H1 (cell line): ENCODE measurements around the gene CCDC148. TPM values are rescaled to one million over a fixed set of nuclear protein-coding genes. Genes with fewer than 3 reads are reported as not detected.

Experiments
- CTCF ChIA-PET: fragments of 300-600 bp; sonication (Branson Sonifier 250); formaldehyde crosslinking; loops from one replicate; lab custom pipeline; 2021; ENCODE audit not compliant: partially characterized antibody; lab: Charles Lee
- POLR2A ChIA-PET: fragments of 300-600 bp; sonication (Branson Sonifier 250); formaldehyde crosslinking; loops from one replicate; lab custom pipeline; 2021; ENCODE audit warnings: inconsistent platforms; ENCODE audit not compliant: partially characterized antibody; lab: Charles Lee
- DNase-seq, 2 experiments: peaks; one replicate each; pipeline versions ENCODE4 v3.0.0 to v3.0.0-alpha.2; 2010 to 2022; ENCODE audit warnings: low spot score in 2 of 2, low read depth in 1 of 2, mixed read lengths in 1 of 2
- FAIRE-seq: peaks from 2 replicates; lab custom pipeline; 2011; peaks lifted over from hg19 to GRCh38; lab: Jason Lieb, UNC
- H2AFZ ChIP-seq: 2 replicates; pipeline ENCODE4 v1.8.1; 2012; ENCODE audit warnings: low read length, inconsistent platforms
- H2AK5ac ChIP-seq: 2 replicates; pipeline ENCODE4 v1.6.1; 2013; ENCODE audit warnings: low read depth, low read length
- H2BK120ac ChIP-seq: replicated peaks from 2 replicates; pipeline ENCODE3; 2013; ENCODE audit warnings: low read depth, low read length, inconsistent platforms
- H2BK12ac ChIP-seq: 2 replicates; pipeline ENCODE4 v1.6.1; 2013; ENCODE audit warnings: low read depth, low read length
- H2BK15ac ChIP-seq: 2 replicates; pipeline ENCODE4 v1.6.1; 2013; ENCODE audit warnings: low read length
- H2BK20ac ChIP-seq: 2 replicates; pipeline ENCODE4 v1.6.1; 2013; ENCODE audit warnings: low read length
- H2BK5ac ChIP-seq: 2 replicates; pipeline ENCODE4 v1.6.1; 2013; ENCODE audit warnings: low read depth, low read length
- H3K14ac ChIP-seq: 2 replicates; pipeline ENCODE4 v1.6.1; 2013; ENCODE audit warnings: inconsistent platforms; ENCODE audit not compliant: insufficient read length
- H3K18ac ChIP-seq: 2 replicates; pipeline ENCODE4 v1.6.1; 2013; ENCODE audit warnings: low read length; ENCODE audit errors: extremely low read depth
- H3K23ac ChIP-seq: 2 replicates; pipeline ENCODE4 v1.6.1; 2013; ENCODE audit warnings: inconsistent platforms; ENCODE audit not compliant: insufficient read length
- H3K23me2 ChIP-seq: 2 replicates; pipeline ENCODE4 v1.6.1; 2013; ENCODE audit warnings: low read depth, low read length
- H3K27ac ChIP-seq: 2 replicates; pipeline ENCODE4 v1.6.1; 2011; ENCODE audit warnings: low read depth, low read length, inconsistent platforms
- H3K27me3 ChIP-seq, 4 experiments: replicated peaks in 1 of 4; 1 replicate in 1 of 4; 2 replicates in 3 of 4; pipeline versions ENCODE4 v1.6.1 to v1.8.1; 2011 to 2013; ENCODE audit warnings: low read length in 3 of 4, mild to moderate bottlenecking in 3 of 4, inconsistent platforms in 2 of 4, mixed read lengths in 2 of 4, moderate library complexity in 1 of 4; ENCODE audit not compliant: control insufficient read depth in 3 of 4, insufficient read depth in 3 of 4; ENCODE audit errors: extremely low read depth in 1 of 4
- H3K36me3 ChIP-seq, 4 experiments: 2 replicates each; pipeline versions ENCODE4 v1.6.1 to v1.8.1; 2011 to 2013; ENCODE audit warnings: mild to moderate bottlenecking in 4 of 4, low read length in 3 of 4, moderate library complexity in 2 of 4, control low read depth in 1 of 4, inconsistent platforms in 1 of 4; ENCODE audit not compliant: insufficient read depth in 4 of 4, control insufficient read depth in 2 of 4
- H3K4ac ChIP-seq: replicated peaks from 2 replicates; pipeline ENCODE3; 2013; ENCODE audit warnings: low read length, low read depth, mixed read lengths, inconsistent platforms; ENCODE audit not compliant: insufficient read length
- H3K4me1 ChIP-seq, 4 experiments: replicated peaks in 1 of 4; 1 replicate in 1 of 4; 2 replicates in 3 of 4; pipeline versions ENCODE4 v1.6.1 to v1.8.1; 2011 to 2013; ENCODE audit warnings: low read length in 3 of 4, inconsistent platforms in 2 of 4, mixed read lengths in 1 of 4; ENCODE audit not compliant: insufficient read depth in 4 of 4, control insufficient read depth in 3 of 4
- H3K4me2 ChIP-seq, 2 experiments: 2 replicates each; pipeline versions ENCODE4 v1.6.1 to v1.8.1; 2011 to 2013; ENCODE audit warnings: low read depth in 2 of 2, low read length in 2 of 2, control low read depth in 1 of 2, inconsistent platforms in 1 of 2, mild to moderate bottlenecking in 1 of 2; ENCODE audit not compliant: insufficient read depth in 1 of 2
- H3K4me3 ChIP-seq, 4 experiments: fragments of 200-600, 300-600 bp in 1 of 4; sonication (generic), shearing (Covaris generic), sonication (Bioruptor Twin) in 1 of 4; 2 replicates each; pipeline versions ENCODE4 v1.5.1 to v1.8.1; 2011 to 2016; ENCODE audit warnings: low read length in 4 of 4, low read depth in 3 of 4, control low read depth in 2 of 4, inconsistent platforms in 2 of 4, mild to moderate bottlenecking in 2 of 4, mixed read lengths in 1 of 4, moderate library complexity in 1 of 4; ENCODE audit not compliant: insufficient read depth in 2 of 4; ENCODE audit errors: extremely low read depth in 1 of 4
- H3K56ac ChIP-seq: replicated peaks from 2 replicates; pipeline ENCODE3; 2013; ENCODE audit warnings: low read depth, mild to moderate bottlenecking, mixed read lengths, low read length, inconsistent platforms; ENCODE audit not compliant: insufficient read length
- H3K79me1 ChIP-seq: 2 replicates; pipeline ENCODE4 v1.6.1; 2013; ENCODE audit warnings: low read depth, low read length, control low read depth
- H3K79me2 ChIP-seq, 2 experiments: 2 replicates each; pipeline versions ENCODE4 v1.6.1 to v1.8.1; 2012 to 2013; ENCODE audit warnings: low read length in 2 of 2, mild to moderate bottlenecking in 2 of 2, inconsistent platforms in 1 of 2; ENCODE audit not compliant: insufficient read depth in 2 of 2, control insufficient read depth in 1 of 2
- H3K9ac ChIP-seq, 4 experiments: replicated peaks in 1 of 4; 1 replicate in 1 of 4; 2 replicates in 3 of 4; pipeline versions ENCODE4 v1.6.1 to v1.8.1; 2011 to 2013; ENCODE audit warnings: low read depth in 3 of 4, low read length in 3 of 4, control low read depth in 2 of 4, mild to moderate bottlenecking in 2 of 4, moderate library complexity in 2 of 4, inconsistent platforms in 1 of 4; ENCODE audit errors: extremely low read depth in 1 of 4
- H3K9me3 ChIP-seq, 2 experiments: 2 replicates each; pipeline versions ENCODE4 v1.6.1 to v1.8.1; 2012 to 2013; ENCODE audit warnings: mild to moderate bottlenecking in 2 of 2, moderate library complexity in 2 of 2, control low read depth in 1 of 2, inconsistent platforms in 1 of 2, low read depth in 1 of 2, low read length in 1 of 2, mixed read lengths in 1 of 2; ENCODE audit not compliant: insufficient read depth in 2 of 2
- H4K20me1 ChIP-seq, 2 experiments: replicated peaks in 1 of 2; 2 replicates each; pipeline versions ENCODE3 to v1.8.1; 2011 to 2013; ENCODE audit warnings: inconsistent platforms in 2 of 2, low read length in 2 of 2, mild to moderate bottlenecking in 1 of 2; ENCODE audit not compliant: insufficient read depth in 2 of 2, control insufficient read depth in 1 of 2
- H4K5ac ChIP-seq: 2 replicates; pipeline ENCODE4 v1.6.1; 2013; ENCODE audit warnings: low read length, low read depth, mixed read lengths, inconsistent platforms; ENCODE audit not compliant: insufficient read length
- H4K8ac ChIP-seq: 2 replicates; pipeline ENCODE4 v1.8.0; 2013; ENCODE audit warnings: mild to moderate bottlenecking, moderate library complexity, low read length, inconsistent platforms; ENCODE audit not compliant: insufficient read depth; ENCODE audit errors: extremely low read depth
- H4K91ac ChIP-seq: replicated peaks from 2 replicates; pipeline ENCODE3; 2013; ENCODE audit warnings: low read length, mixed read lengths, inconsistent platforms; ENCODE audit not compliant: insufficient read length
- ATF3 ChIP-seq: IDR thresholded peaks from 2 replicates; pipeline ENCODE4 v1.6.1; 2011; ENCODE audit warnings: low read depth, mild to moderate bottlenecking, low read length; ENCODE audit not compliant: insufficient read depth
- BACH1 ChIP-seq: IDR thresholded peaks from 2 replicates; pipeline ENCODE4 v1.6.1; 2012; ENCODE audit warnings: low read length, improper control_type of control experiment
- BCL11A ChIP-seq, 2 experiments: IDR thresholded peaks; one replicate each; pipeline ENCODE4 v1.6.1; 2011; ENCODE audit warnings: low read depth in 2 of 2, low read length in 2 of 2, mild to moderate bottlenecking in 2 of 2
- CBX8 ChIP-seq: fragments of 300-800, 300-1000 bp; sonication (generic); IDR thresholded peaks from 2 replicates; pipeline ENCODE4 v1.7.1; 2016; ENCODE audit warnings: low read depth, low read length, borderline replicate concordance
- CHD1 ChIP-seq: IDR thresholded peaks from 2 replicates; pipeline ENCODE4 v1.6.1; 2012; ENCODE audit warnings: low read depth, low read length, improper control_type of control experiment
- HDAC6 ChIP-seq: IDR thresholded peaks from one replicate; pipeline ENCODE4 v1.7.1; 2012; ENCODE audit warnings: low read depth, mild to moderate bottlenecking, inconsistent platforms, low read length, moderate library complexity
- JUN ChIP-seq: IDR thresholded peaks from 2 replicates; pipeline ENCODE4 v1.6.1; 2011; ENCODE audit warnings: low read depth, mild to moderate bottlenecking, improper control_type of control experiment, low read length
- KDM1A ChIP-seq: fragments of 200-600, 300-600 bp; sonication (generic); IDR thresholded peaks from 2 replicates; pipeline ENCODE4 v1.7.1; 2016; ENCODE audit warnings: mild to moderate bottlenecking, low read length, borderline replicate concordance
- KDM4A ChIP-seq: IDR thresholded peaks from one replicate; pipeline ENCODE4 v1.7.1; 2012; ENCODE audit warnings: low read depth, mild to moderate bottlenecking, moderate library complexity, low read length, inconsistent platforms; ENCODE audit not compliant: severe bottlenecking
- MAX ChIP-seq: IDR thresholded peaks from 2 replicates; pipeline ENCODE4 v1.6.1; 2012; ENCODE audit warnings: inconsistent platforms
- RBBP5 ChIP-seq: IDR thresholded peaks from 2 replicates; pipeline ENCODE4 v1.7.1; 2012; ENCODE audit warnings: low read depth, mild to moderate bottlenecking, inconsistent platforms, low read length, moderate library complexity, borderline replicate concordance
- SIN3A ChIP-seq, 2 experiments: IDR thresholded peaks in 1 of 2; conservative IDR thresholded peaks in 1 of 2; 2 replicates each; pipeline ENCODE4 v1.6.1; 2011 to 2012; ENCODE audit warnings: low read length in 2 of 2, improper control_type of control experiment in 1 of 2, low read depth in 1 of 2, mild to moderate bottlenecking in 1 of 2
- SP4 ChIP-seq: IDR thresholded peaks from 2 replicates; pipeline ENCODE4 v1.6.1; 2012; ENCODE audit warnings: low read length, inconsistent platforms
- ZNF274 ChIP-seq: IDR thresholded peaks from 2 replicates; pipeline ENCODE4 v1.7.0; 2012; ENCODE audit warnings: low read length, borderline replicate concordance; ENCODE audit errors: extremely low read depth
- WGBS, 2 experiments: shearing (Covaris generic) in 1 of 2; methylation state at CpG; one replicate each; pipeline versions ENCODE4 v1.1.6 to v1.1.7; 2013 to 2015; ENCODE audit warnings: low lambda C conversion rate in 2 of 2, mixed read lengths in 2 of 2, inconsistent platforms in 1 of 2, low coverage in 1 of 2, missing lambda C conversion rate in 1 of 2; ENCODE audit not compliant: insufficient replicate concordance in 2 of 2, insufficient coverage in 1 of 2, insufficient read length in 1 of 2; ENCODE audit errors: extremely low coverage in 1 of 2, missing lambda C conversion rate in 1 of 2; 5-methylcytosine and 5-hydroxymethylcytosine counted together
- polyA plus RNA-seq, 7 experiments: library from polyadenylated mRNA; depleted of rRNA in 3 of 7; stranded (reverse) in 5 of 7; unstranded in 2 of 7; fragments of >200 nt in 5 of 7; fragments of 200-250 nt in 2 of 7; gene quantifications; 1 replicate in 5 of 7; 2 replicates in 1 of 7; 4 replicates in 1 of 7; pipeline versions ENCODE4 v1.2.1 to v1.2.3, GENCODE V29; 2011 to 2013; ENCODE audit warnings: missing spikeins in 2 of 7, mixed read lengths in 2 of 7
- total RNA-seq: library from RNA; stranded (reverse); fragmentation: NEBNext Ultra II Directional; extraction: Animal tissue kit (Norgen Biotek cat#: 25700); gene quantifications from 2 replicates; pipeline ENCODE4 v1.2.1, GENCODE V29; 2021

Gene CCDC148
- total and polyA plus RNA-seq, 2 of the 8 experiments (the other 6 are each of a cell fraction or from before 2014, with no cell fraction given) = 0.45 to 1.3 TPM

GRCh38 chr2:158486970-158487325, 30.4 kb upstream of the CCDC148 start:
- Histone ChIP-seq H2BK15ac (no peak overlapping the region), H3K79me2 (peaks cover 3 to 96% of the 10 kb centered on the region in 2 experiments; a peak in 3 of 4 replicates), H2BK12ac (no peak overlapping the region), H3K56ac (no peak overlapping the region), H4K8ac (no peak overlapping the region), H3K27ac (no peak overlapping the region), H3K27me3 (no peaks in the 10 kb centered on the region), H3K23me2 (no peaks in the 10 kb centered on the region; the same call in 1 of the 2 replicates), H4K5ac (no peak overlapping the region), H3K36me3 (no peaks in the 10 kb centered on the region), H3K4me2 (no peak overlapping the region), H4K91ac (no peak overlapping the region), H2BK5ac (no peak overlapping the region), H3K4me1 (peaks cover 0 to 22% (median 19%) of the 10 kb centered on the region in 4 experiments; a peak in 4 of 7 replicates), H2AK5ac (no peak overlapping the region), H3K4ac (no peak overlapping the region), H2AFZ (no peak overlapping the region), H3K4me3 (no peak overlapping the region), H3K9ac (no peak overlapping the region), H2BK20ac (no peak overlapping the region), H2BK120ac (no peak overlapping the region), H4K20me1 (peaks cover 5 to 14% of the 10 kb centered on the region in 2 experiments), H3K18ac (no peak overlapping the region), H3K9me3 (no peaks in the 10 kb centered on the region), H3K14ac (no peak overlapping the region), H3K23ac (no peak overlapping the region), H3K79me1 (no peaks in the 10 kb centered on the region; the same call in 1 of the 2 replicates)
- ChIA-PET POLR2A (no interaction called here), CTCF (interaction anchor here (0.7 to 1.1 kb wide), 2 partner anchors 9 kb away, joined by 4 read pairs; no protein-coding TSS in a partner anchor)
- DNase-seq (no peak), FAIRE-seq (no peak)
- WGBS, 2 experiments = 88% methylated on average over 5 of the region's 5 CpGs; no CpG with 5 or more reads in 1 of the 2 experiments
- TF ChIP-seq ATF3 = no peak
- no peak for TF ChIP-seq CBX8
- TF ChIP-seq MAX = no peak
- no peak for TF ChIP-seq HDAC6
- no peak for TF ChIP-seq KDM4A
- TF ChIP-seq ZNF274 = no peak
- no peak for TF ChIP-seq KDM1A
- no peak for TF ChIP-seq BACH1
- no peak for TF ChIP-seq SIN3A (conservative IDR thresholded peaks at IDR 0.05 in 1 of 2, IDR thresholded peaks at IDR 0.05 in 1 of 2; ENCODE audit: low read depth in 1 of 2, low read length in 2 of 2)
- no peak for TF ChIP-seq BCL11A (IDR thresholded peaks at IDR 0.05; ENCODE audit: low read depth in 2 of 2, low read length in 2 of 2)
- no peak for TF ChIP-seq JUN
- TF ChIP-seq SP4 = no peak
- TF ChIP-seq CHD1 = no peak
- TF ChIP-seq RBBP5 = no peak
